HG02852 (cell line): Measurements from ENCODE around the gene BRI3.

Experiments used
- ATAC-seq: cut with Tn5 transposase; IDR thresholded peaks from one replicate; pipeline ENCODE4 v1.9.1; 2021; ENCODE audit warnings: mild to moderate bottlenecking, moderate library complexity; ENCODE audit not compliant: unreplicated experiment

The BRI3 gene

DNA sequence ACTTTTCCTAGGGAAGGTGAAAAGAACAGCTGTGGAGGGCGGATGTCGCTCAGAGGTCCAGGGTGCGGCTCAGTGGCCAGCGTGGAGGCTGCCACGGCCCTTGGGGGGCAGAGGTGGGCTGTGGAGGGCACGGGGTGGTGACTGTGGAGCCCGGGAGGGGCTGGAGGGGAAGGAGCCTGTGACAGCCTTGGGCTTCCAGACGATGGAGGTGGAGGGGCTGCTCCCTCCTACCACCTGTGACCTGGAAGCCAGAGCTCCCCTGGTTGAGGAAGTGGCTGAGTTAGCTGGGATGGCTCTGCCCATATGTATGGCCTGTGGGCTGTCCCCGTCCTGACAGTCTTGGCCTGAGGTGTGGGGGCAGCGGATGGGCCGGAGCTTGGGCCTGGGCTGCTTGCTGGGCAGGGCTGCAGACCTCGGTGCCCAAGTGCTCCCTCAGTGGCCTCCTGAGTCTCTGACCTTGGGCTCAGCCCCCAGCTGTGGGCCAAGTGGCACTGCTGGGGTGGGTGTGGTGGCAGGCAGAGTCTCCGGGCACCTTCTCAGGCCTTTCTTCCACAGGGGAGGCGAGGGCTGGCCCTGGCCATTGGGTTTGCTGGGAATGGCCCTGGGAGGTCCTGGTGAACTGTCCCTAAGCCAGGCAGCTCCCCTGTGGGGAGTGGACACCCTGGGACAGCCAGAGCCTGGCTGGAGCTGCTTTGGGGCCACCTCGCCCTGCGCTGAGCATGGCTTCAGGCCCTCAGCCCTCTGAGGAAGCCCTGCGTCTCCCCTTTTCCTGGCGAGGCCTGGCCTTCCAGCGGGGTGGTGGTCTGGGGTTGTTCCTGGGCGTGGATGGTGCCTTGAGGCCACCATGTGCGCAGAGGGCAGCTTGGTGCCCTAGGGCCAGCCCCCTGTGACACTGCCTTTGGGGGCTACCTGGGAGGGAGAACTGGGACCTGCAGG, 3.9 kb downstream of the BRI3 start:
- no peak for ATAC-seq

DNA sequence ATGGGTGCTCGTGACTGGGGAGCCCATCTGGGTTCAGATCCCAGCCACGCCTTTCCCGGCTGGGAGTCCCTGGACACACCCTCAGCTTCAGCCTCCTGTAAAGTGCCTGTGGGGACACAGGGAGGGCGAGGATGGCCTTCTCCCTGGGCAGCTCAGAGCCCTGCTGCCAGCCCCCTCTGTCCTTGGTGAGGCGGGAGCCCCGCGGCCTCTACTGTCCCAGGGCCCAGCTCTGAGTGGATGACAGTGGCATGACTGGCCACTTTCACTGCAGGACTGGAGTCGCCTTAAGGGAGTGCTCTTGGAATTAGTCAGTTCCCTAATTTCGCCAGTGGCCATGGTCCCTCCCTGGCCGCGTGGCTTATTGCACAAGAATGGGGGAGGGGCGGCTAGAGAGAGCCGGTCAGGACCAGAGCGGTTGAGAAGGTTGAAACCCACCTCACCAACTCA, 4.6 kb downstream of the BRI3 start:
- ATAC-seq, result no peak

DNA sequence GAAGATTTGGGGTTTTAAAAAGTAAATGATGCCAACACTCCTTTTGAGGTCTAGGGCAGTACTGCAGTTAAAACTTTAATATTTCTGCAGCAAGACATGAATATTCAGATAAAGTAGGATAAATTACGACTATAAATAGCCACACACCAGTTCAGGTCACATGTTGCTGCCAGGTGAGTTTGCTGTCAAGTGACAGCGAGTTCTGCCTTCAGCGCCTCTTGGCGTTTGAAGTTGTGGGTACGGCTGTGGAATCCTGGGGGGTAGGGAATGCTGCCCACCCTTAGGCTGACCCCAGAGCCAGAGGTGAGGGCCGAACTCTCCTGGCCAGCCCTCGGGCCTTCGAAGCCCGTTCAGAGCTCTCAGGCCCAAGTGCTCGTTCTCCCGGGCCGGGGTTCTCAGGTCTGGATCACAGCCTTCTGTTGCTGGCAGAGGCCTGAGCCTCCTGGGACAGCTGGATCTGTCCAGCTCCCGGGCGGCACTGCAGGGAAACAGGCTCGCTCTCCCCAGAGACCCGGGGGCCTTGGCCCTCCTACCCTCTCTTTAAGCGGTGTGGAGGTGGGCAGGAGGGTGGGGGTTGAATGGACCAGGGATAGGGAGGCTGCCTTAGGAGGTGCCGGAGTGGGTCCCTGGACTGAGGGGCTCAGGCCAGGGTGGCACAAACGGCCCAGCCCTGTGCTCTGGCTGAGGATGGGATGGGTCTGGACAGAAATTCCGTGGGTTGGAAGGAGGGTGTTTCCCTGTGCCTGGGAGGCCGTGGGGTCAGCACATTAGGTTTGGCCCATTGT, 5.4 kb downstream of the BRI3 start:
- no peak for ATAC-seq

DNA sequence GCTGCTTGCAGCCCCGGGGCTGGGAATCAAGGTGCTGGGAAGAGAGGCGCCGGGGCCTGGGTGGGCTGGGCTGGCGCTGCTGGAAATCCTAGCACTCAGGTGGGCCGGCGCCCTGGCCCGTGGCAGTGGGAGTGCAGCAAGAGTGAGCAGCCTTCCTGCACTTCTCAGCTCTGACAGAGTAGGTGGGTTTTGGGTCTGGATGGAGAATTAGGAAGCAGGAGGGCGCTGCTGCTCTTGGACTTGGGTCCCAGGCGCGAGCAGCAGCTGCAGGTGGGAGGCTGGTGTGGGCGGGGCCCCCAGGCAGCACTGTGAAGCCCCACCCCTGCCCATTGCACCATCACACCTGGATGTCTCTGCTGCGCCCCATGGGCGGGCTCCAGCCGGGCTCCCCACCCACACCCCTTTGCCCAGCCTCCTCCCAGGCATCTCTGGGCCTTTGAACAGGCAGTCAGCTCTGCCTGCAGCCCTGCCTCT, 6.0 kb downstream of the BRI3 start:
- no peak for ATAC-seq

DNA sequence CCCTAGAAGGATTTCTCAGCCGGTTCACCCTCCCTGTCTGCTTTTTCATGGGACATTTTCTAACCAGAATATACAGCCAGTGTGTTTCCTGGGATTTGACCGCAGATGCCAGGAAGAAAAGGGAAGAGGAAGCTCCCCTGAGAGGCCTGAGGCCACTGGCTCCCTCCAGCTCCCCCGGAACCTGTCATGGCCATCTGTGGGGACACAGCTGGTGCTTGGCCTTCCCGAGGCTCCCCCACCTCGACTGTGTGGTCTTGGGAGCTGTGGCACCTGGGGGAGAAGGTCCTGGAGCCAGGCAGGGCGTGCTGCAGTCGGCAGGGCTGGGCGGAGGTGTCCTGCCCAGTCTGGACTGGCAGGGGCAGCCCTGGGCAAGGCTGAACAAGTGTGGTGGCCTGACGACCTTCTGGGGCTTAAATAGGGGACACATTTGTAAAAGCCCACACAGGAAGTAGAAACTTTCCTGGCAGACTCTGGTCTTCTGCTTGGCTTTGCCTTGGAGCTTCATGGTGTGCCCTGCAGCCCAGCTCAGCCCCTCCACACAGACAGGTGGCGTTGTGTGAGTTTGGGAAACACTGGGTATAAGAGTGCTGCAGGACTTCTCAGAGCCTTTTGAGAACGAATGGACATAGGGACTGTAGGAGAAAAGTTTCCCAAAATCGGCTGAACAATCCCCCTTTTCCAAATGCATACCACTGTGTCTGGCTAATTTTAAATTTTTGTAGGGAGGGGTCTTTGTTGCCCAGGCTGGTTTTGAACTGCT, 6.8 kb downstream of the BRI3 start:
- ATAC-seq, result no peak

DNA sequence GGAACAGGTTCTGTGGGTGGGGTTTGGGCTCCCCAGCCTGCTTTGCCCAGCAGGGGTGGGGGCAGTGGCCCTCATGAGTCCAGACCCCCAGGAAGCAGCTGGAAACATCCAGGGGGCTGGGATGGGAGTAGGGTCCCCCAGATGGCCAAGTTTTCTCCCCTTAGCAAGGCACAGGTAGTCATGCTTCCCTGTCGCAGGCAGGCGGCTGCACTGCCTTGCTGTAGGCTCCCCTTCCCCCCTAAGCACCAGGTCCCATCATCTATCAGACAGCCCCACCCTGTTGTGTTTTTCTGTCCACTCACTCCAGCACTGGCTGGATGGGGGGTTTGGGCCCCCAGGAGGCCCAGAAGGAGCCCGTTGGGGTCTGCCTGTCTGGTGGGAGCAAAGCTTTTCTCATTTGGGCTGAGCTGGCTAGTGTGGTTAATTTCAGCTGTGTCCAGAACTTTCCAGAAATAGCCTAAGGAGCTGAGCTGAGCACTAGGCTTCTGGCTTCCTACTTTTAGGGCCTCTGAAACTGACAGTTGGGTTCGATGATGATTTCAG, 7.9 kb downstream of the BRI3 start:
- no peak for ATAC-seq

DNA sequence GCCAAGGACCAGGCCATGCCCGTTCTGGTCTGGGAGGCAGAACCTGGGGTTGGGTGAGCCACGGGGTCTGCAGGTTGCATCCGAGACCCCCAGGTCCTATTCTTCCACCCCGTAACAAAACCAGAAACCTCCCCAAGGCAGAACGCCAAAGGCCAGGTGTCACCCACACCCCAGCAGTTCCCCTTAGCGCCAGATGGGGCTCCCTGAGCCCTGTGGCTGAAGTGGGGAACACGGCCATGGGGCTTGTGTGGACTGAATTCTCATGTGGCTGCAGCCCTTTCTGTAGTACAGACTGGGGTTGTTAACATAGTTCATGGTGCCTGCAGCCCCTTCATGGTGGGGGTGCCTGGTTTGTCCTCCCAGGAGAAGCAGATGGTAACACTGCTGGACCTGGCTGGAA, 10.2 kb downstream of the BRI3 start:
- ATAC-seq, result no peak

DNA sequence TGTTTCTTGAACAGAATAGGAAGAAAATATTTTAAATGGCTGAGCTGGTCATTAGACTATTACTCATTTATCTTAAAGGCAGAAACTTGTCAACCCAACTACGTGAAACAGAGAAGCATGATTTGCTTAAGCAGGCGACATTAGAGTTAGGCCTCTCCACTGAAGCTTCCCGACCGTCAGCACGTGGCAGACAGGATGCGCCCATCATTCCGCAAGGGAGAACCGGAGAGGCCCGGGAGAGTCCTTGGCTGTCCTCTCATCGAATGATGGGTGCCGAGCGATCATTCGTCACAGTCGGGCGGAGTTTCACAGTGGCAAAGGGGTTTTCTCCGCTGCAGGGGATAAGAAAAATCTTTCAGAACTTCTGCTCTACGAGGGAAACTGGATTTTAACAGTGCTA, 11.8 kb downstream of the BRI3 start:
- no peak for ATAC-seq

DNA sequence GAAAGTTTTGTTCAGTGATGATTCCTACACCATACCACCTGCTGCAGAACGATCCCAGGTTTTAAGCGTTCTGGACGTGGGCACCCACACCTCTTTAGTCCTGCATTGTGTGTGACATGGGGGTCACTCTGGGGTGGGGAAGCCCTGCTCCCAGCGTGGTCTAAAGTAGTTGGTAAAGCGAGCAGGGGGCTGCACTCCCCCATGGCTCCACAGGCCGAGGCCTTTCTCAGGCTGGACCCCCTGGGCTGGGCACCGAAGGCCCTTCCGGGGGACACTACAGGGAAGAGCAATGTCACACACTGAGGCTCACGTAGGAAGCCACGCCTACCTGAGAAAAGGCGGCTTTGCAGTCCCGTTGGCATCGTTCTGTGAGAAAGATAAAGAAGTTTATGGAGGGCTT, 12.3 kb downstream of the BRI3 start:
- no peak for ATAC-seq

DNA sequence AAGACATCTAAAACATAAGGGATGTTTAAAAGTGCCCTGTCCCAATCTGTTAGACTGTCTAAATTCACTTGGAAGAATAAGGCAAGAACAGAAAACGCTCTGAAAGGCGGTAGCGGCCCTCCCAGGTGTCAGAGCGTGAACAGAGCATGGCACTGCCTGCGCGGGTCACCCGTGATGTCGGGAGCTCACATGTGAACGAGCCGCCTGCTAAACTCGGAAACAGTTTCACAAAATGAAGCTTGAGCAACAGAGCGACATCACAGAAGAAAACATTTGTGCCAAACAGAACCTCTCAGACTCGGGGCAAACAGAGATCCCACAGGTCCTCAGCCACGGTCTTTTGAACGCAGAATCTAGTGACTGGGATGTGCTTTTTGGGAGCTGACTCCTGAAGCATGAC, 12.8 kb downstream of the BRI3 start:
- ATAC-seq, result no peak

DNA sequence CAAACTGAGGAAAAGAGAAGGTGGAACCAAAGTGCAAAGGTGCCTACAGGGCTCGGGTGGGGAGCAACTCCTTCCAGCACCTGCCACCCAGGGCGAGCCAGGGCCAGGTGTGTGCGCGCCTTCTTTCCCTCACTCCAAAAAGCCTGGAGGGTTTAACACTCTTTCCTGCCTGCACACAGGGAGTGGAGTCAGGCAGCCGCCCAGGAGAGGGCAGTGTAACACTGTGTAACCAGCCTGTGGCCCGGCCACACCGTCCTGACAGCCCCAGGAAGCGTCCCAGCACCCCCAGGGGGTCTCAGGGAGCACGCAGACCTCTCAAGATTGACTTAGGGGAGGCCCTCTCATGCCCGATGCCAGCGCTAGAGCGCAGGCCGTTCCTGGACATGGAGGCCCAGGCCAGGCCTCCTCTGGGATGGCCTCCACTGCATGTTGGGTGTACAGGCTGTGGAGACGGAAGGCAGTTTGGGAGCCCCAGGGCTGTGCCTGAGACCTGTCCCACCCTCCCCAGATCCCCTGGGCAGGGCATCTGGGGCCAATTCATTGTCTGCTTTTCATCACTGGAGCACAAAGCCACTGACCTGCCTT, 13.4 kb downstream of the BRI3 start:
- peak; percentile 68 for ATAC-seq

DNA sequence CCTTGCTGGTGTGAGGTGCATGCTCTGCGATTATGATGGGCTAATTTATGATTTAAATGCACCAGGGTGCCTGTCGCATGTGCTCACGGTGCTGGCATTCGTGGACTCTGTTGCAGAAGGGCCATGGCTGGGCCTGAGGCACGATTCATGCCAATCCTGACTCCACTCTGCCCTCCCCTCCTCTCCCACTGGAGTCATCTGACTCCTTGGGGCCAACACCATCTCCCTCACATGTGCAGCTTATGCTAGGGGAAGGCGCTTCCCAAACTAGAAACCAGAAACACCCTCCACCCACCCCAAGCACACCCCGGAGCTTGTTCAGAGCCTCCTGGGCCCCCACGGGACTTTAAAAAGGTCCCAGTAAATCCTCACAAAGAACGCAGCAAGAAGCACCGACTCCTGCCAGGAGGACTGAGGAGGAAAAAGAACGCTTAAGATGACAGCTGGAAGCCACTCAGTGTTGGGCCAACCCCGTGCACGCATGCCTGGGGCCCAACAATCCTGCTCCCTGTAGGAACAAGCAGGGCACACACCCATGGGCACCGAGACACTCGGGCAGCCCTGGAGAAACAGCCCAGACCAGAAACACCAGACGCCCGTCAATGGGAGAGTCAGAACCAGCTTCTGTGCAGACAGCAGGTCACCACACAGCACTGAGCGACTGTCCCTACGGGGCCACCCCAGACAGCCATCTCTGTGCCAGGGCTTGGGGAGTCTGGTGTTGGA, 14.1 kb downstream of the BRI3 start:
- ATAC-seq, result no peak

DNA sequence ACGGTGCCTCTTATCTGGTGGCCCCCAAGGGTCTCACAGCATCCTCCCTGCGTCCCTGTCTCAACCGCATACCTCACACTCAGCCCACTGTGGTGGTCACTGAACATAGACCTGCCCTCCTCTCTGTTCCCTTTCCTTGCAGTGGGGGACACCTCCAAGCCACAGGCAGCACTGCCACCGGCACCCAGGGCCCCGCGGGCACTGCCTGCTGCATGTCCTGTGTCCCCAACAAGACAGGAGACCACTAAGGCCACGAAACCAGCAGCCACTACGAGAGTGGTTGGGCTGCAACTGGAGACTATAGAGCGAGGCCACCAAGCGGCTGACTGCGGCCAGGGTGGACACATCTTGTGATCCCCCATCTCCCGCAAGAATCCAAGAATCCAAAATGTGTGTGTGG, 15.3 kb downstream of the BRI3 start:
- ATAC-seq, result no peak

DNA sequence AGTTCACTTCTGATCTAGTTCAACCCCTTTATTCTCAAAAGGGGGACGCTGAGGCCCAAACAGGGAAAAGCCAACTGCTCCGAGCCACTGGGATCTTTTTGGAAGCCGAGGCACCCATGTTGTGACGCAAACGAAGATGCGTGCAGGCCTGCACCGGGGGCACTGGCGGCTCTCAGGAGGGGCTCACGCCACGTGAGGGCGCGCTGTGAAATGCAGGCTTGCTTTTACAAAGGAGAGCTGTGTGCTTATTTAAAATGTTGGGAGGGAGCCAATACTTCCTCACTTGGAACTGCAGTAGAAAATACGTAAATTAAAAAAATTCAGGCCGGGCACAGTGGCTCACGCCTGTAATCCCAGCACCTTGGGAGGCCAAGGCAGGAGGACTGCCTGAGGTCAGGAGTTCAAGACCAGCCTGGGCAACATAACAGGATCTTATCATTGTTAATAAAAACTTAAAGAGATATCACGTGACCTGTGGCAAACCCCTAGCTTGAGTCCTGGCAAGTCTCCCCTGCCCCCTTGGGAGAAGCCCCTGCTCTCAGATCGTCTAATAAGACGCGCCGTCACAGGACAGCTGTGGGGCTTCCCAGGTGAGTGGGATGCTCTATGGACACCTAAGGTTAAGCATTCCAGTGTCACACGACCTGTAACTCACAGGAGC, 16.3 kb downstream of the BRI3 start:
- no peak for ATAC-seq

DNA sequence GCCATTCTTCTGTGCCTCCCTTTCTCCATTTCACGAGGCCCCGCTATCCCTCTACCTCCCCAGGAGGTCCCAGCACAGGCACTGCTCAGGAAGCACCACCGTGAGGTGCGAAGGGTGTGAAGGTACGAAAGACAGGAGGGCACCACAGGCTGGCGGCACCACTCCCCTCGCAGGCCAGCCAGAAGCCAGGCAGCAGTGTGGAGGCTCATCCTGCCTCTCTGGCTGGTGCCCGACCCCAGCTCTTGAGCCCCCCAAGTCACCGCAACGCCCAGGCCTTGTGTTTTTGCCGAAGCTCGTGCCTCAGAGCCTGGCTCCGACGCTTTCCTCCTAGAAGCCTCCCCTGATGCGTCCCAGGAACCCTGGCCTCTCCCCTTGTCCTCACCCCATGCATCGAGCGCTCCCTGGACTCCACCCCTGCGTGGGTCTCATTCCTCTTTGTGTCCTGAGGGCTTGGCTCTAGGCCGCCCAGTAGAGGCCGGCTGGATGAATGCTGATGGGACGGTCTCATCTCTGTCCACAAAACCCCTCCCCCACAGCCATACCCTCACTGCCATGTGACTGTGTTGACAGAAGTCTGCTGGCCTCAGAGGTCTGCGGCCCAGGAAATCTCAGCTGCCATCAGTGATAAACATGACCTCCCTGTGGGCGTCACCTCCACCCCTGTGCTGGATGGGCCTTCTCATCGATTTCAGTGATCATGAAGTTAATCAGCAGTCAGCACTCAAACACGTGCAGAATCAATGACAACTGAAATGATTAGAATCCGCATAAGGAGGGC, 19.3 kb downstream of the BRI3 start:
- no peak for ATAC-seq

DNA sequence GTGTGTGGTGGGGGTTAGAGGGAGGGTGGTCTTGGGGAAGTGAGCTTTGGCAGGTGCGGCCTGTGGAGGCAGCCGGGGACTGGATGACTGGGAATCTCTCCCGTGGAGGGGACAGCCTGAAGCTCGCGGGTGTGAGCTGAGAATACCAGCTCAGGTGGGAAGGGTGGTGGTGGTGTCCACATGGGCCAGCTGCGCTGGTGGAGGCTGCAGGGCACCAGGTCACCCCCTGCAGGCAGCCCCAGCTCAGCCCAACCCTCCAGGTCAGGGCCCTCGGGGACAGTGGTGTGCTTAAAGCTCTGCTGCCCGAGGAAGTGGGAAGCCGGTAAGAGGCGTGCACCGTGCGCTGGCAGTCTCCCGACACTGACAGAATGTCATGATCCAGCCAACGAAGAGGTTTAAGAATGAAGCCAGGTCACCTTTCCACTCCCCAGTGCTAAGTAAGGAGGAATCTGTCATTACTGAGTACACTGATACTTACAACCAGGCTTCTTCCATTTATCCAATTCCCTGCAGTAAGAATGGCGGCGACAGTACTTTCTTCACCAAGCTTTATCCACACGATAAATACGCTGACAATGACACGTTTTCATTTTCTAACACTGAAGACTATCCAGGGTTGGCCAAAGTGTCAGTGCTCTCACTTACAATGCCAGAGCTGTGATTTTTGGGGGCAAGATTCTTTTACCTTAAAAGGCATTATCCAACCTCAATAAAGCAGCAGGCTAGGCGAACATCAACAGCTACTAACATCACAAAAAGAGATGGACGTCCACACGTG, 20.4 kb downstream of the BRI3 start:
- ATAC-seq, result no peak

DNA sequence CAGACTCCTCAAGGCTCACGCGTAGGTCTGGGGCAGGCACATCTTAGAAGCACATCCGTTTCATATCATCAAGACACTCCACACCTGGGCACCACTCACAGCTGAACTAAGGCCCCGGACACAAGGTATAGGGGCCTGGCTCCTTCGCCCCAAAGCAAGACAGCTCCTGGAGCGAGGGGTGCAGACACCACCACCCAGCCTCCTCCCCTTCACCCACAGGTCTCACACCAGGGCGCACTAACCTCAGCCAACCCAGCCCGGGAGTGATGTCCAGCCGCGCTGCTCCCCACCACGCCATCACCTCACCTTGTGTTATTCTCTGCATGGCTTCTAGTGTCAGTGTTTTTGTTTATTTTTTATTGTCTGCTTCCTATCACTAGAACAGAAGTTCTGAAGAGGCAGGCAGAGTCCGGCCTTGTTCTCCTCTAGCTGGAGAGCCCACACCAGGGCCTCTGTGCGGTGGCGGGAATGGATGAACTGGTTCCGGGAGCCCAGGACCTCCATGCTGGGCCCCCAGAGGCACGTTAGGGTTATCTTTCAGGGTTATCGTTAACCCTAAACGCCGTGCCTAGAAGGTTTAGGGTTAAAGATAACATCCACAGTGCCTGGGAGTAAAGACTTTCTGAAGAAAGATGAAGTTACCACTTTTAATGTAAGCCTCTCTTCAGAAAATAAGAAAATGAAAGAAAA, 21.8 kb downstream of the BRI3 start:
- no peak for ATAC-seq
